K562 (cell line): ENCODE data around the gene NFATC2.

Source experiments
- DPF2 ChIP-seq: fragments of 450-650 bp; IDR thresholded peaks from 2 replicates; pipeline ENCODE4 v1.6.1; 2016
- EGR1 ChIP-seq: fragments of 450-650 bp; conservative IDR thresholded peaks from 2 replicates; pipeline ENCODE4 v1.6.1; 2017; ENCODE audit warnings: mild to moderate bottlenecking
- MBD1 ChIP-seq: fragments of 250-450 bp; sonication (Bioruptor Pico); IDR thresholded peaks from 2 replicates; pipeline ENCODE4 v1.8.0; 2022; ENCODE audit warnings: inconsistent platforms
- XRCC5 ChIP-seq: fragments of 200-400 bp; formaldehyde crosslinking; IDR thresholded peaks from 2 replicates; pipeline ENCODE4 v1.6.1; 2017; ENCODE audit warnings: low read depth, mild to moderate bottlenecking, low read length

- TF ChIP-seq DPF2 = no peak
- TF ChIP-seq EGR1 = no peak
- TF ChIP-seq MBD1 = no peak
- TF ChIP-seq XRCC5 = no peak
These were observed 5.4 kb upstream of the NFATC2 start for GRCh38 chr20:51547951-51548350.
